Tibial nerve (tissue), 3 donors: Measurements from ENCODE around the gene C1QL2.

Experiments used
- POLR2A ChIP-seq, 2 donors: fragments of 450-650 bp; IDR thresholded peaks; one replicate each; pipeline ENCODE4 v1.6.1; 2017; ENCODE audit warnings: antibody characterized with exemption in 2 of 2, mild to moderate bottlenecking in 2 of 2, moderate library complexity in 2 of 2
- TF ChIP-seq, protein P1 (sequence below), 5 experiments: fragments of 200-600 bp in 3 of 5; fragments of 450-650 bp in 2 of 5; sonication (generic) in 3 of 5; IDR thresholded peaks; one replicate each; pipeline ENCODE4 v1.5.1; 2016 to 2019; ENCODE audit warnings: antibody characterized with exemption in 5 of 5, mild to moderate bottlenecking in 3 of 5, moderate library complexity in 2 of 5

GRCh38 chr2:119192893-119193292, 34.3 kb upstream of the C1QL2 start:
- TF ChIP-seq, protein P1, sequence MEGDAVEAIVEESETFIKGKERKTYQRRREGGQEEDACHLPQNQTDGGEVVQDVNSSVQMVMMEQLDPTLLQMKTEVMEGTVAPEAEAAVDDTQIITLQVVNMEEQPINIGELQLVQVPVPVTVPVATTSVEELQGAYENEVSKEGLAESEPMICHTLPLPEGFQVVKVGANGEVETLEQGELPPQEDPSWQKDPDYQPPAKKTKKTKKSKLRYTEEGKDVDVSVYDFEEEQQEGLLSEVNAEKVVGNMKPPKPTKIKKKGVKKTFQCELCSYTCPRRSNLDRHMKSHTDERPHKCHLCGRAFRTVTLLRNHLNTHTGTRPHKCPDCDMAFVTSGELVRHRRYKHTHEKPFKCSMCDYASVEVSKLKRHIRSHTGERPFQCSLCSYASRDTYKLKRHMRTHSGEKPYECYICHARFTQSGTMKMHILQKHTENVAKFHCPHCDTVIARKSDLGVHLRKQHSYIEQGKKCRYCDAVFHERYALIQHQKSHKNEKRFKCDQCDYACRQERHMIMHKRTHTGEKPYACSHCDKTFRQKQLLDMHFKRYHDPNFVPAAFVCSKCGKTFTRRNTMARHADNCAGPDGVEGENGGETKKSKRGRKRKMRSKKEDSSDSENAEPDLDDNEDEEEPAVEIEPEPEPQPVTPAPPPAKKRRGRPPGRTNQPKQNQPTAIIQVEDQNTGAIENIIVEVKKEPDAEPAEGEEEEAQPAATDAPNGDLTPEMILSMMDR (IDR thresholded peaks at IDR 0.05): no peak
- no peak for TF ChIP-seq POLR2A (IDR thresholded peaks at IDR 0.05)
